ENCODE measurements around the gene STXBP5. TPM values are rescaled to one million over a fixed set of nuclear protein-coding genes. Genes with fewer than 3 reads are reported as not detected.

Gene STXBP5
- total RNA-seq, 2 experiments from 2014 or later, result 20.2 to 21.5 TPM

DNA sequence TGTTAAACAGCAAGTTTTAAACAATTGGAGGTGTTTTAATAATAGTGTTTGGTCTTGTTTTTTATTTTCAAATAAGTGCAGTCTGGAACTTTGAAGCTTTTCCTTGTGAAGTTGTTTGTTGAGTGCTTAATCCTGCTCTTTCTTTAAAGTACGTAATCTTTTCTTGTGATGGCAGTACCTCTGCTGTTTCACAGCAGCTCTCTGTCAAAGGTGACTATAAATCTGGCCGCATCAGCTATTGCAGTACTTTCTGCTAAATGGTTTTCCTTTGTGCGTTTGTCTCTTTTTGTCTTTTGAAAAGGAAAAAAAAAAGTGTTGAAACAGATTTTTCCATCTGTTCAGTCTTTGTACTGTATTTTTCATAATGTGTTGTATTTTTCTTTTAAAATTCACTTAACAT is 12.7 kb downstream of the STXBP5 start:
- Mint-ChIP-seq H3K9me3 (no peaks in the 10 kb centered on the region), H3K36me3 (peaks cover 14% of the 10 kb centered on the region), H3K4me1 (ENCODE audit: low read depth) (peaks cover 23% of the 10 kb centered on the region), H3K4me3 (no peak overlapping the region), H3K27me3 (no peaks in the 10 kb centered on the region), H3K27ac (no peak overlapping the region)
- intact Hi-C loops (cut with micrococcal nuclease), result no loop called here
- CTCF ChIA-PET, result interaction anchor here (0.8 kb wide), 1 partner anchor 12 kb away, joined by 3 read pairs; no protein-coding TSS in a partner anchor
- no peak for DNase-seq
- POLR2A ChIA-PET, result no interaction called here

DNA sequence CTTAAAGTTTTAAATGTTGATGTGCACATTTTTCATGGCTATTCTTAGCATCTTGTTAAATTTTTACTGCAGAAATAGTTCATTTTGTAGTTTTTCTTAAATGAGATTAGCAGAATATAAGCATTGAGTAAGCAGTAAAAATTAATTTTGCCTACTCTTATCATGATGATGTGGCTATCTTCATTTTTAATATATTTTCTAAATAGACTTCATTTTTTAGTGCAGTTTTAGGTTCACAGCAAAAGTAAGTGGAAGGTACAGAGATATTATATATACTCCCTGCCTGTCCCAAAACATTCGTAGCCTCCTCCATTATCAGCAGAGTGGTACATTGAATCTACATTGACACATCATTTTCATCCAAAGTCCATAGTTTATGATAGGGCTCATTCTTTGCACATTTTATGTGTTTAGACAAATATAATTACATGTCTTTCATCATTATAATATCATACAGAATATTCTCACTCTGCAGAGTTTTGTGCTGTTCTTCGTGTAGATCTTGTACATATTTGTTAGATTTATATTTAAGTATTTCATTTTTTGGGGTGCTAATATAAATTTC is 13.7 kb downstream of the STXBP5 start:
- ChIA-PET CTCF (no interaction called here), POLR2A (no interaction called here)
- Mint-ChIP-seq H3K27ac (no peak overlapping the region), H3K4me1 (ENCODE audit: low read depth) (peaks cover 32% of the 10 kb centered on the region), H3K4me3 (no peak overlapping the region), H3K9me3 (no peaks in the 10 kb centered on the region), H3K36me3 (peaks cover 22% of the 10 kb centered on the region), H3K27me3 (no peaks in the 10 kb centered on the region)
- intact Hi-C loops (cut with micrococcal nuclease), result no loop called here
- DNase-seq, result no peak

DNA sequence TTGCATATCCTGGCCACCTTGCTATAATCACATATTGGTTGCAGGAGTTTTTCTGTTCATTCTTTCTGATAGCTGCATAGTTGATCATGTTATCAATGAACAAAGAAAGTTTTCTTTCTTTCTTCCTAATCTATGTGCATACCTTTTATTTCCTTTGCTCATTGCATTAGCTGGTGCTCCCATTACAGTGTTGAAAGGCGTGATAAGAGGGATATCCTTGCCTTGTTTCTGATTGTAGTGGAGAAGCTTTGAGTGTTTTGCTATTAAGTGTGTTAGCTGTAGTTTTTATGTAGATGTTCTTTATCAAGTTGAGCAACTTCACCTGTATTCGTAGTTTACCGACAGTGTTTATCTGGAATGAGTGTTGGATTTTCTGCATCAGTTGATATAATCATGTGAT is 14.6 kb downstream of the STXBP5 start:
- H3K36me3 Mint-ChIP-seq, result peaks cover 28% of the 10 kb centered on the region
- ChIA-PET POLR2A (no interaction called here), CTCF (no interaction called here)
- H3K27me3 Mint-ChIP-seq, result no peaks in the 10 kb centered on the region
- no peak overlapping the region for H3K4me3 Mint-ChIP-seq
- intact Hi-C loops (cut with micrococcal nuclease), result no loop called here
- no peaks in the 10 kb centered on the region for H3K9me3 Mint-ChIP-seq
- no peak overlapping the region for H3K27ac Mint-ChIP-seq
- peaks cover 29% of the 10 kb centered on the region for H3K4me1 Mint-ChIP-seq (ENCODE audit: low read depth)
- DNase-seq, result no peak

DNA sequence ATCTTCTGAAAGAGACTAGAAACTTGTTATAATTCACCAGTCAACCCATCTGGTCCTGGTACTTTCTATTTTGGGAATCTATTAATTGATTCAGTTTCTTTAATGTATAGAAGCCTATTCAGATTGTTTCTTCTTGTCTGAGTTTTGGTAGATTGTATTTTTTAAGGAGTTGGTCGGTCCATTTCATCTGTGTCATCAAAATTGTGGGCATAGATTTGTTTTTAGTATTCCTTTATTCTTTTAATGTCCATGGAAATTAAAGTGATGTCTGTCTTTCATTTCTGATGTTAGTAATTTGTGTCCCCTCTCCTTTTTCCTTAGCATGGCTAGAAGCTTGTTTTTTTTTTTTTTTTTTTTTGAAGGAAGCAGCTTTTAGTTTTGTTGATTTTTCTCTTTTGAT is 15.2 kb downstream of the STXBP5 start:
- Mint-ChIP-seq H3K27ac (no peak overlapping the region), H3K4me1 (ENCODE audit: low read depth) (peaks cover 29% of the 10 kb centered on the region), H3K27me3 (no peaks in the 10 kb centered on the region), H3K4me3 (no peak overlapping the region), H3K9me3 (no peaks in the 10 kb centered on the region), H3K36me3 (peaks cover 31% of the 10 kb centered on the region)
- intact Hi-C loops (cut with micrococcal nuclease), result no loop called here
- no peak for DNase-seq
- POLR2A ChIA-PET, result no interaction called here
- CTCF ChIA-PET, result no interaction called here

DNA sequence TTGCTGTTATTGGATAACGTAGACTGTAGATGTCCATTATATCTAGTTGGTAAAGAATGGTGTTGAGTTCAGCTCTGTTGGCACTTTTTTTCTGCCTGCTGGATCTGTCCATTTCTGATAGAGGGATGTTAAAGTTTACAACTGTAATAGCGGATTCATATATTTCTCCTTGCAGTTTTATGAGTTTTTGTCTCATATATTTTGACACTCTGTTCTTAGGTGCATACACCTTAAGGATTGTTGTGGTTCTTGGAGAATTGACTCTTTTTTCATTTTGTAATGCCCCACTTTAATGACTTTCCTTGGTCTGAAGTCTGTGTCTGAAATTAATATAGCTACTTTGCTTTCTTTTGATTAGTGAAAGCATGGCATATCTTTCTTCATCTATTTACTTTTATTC is 16.1 kb downstream of the STXBP5 start:
- POLR2A ChIA-PET, result no interaction called here

DNA sequence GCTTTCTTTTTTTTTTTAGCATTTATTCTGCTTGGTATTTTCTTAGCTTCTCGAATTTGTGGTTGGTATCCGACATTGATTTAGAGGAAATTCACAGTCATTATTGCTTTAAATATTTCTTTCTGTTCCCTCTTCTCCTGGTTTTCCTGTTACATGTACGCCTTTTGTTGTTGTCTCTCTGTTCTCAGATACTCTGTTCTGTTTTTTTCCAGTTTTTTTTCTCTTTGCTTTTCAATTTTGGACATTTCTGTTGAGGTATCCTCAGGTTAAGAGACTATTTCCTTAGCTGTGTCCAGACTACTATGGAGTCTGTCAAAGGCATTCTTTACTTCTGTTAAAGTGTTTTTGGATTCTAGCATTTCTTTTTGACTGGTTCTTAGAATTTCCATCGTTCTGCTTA is 17.5 kb downstream of the STXBP5 start:
- Mint-ChIP-seq H3K4me3 (no peak overlapping the region), H3K27me3 (no peaks in the 10 kb centered on the region), H3K9me3 (no peaks in the 10 kb centered on the region), H3K4me1 (ENCODE audit: low read depth) (peaks cover 32% of the 10 kb centered on the region), H3K36me3 (peaks cover 39% of the 10 kb centered on the region), H3K27ac (no peak overlapping the region)
- ChIA-PET CTCF (no interaction called here), POLR2A (no interaction called here)
- intact Hi-C loops (cut with micrococcal nuclease), result no loop called here
- no peak for DNase-seq

More for the DNA sequence above, 16.1 kb downstream of the STXBP5 start:
- intact Hi-C loops (cut with micrococcal nuclease), result no loop called here
- CTCF ChIA-PET, result no interaction called here
- H3K4me1 Mint-ChIP-seq (ENCODE audit: low read depth), result peaks cover 29% of the 10 kb centered on the region
- H3K9me3 Mint-ChIP-seq, result no peaks in the 10 kb centered on the region
- no peak overlapping the region for H3K4me3 Mint-ChIP-seq
- H3K36me3 Mint-ChIP-seq, result peaks cover 35% of the 10 kb centered on the region
- H3K27ac Mint-ChIP-seq, result no peak overlapping the region
- H3K27me3 Mint-ChIP-seq, result no peaks in the 10 kb centered on the region
- DNase-seq, result no peak

DNA sequence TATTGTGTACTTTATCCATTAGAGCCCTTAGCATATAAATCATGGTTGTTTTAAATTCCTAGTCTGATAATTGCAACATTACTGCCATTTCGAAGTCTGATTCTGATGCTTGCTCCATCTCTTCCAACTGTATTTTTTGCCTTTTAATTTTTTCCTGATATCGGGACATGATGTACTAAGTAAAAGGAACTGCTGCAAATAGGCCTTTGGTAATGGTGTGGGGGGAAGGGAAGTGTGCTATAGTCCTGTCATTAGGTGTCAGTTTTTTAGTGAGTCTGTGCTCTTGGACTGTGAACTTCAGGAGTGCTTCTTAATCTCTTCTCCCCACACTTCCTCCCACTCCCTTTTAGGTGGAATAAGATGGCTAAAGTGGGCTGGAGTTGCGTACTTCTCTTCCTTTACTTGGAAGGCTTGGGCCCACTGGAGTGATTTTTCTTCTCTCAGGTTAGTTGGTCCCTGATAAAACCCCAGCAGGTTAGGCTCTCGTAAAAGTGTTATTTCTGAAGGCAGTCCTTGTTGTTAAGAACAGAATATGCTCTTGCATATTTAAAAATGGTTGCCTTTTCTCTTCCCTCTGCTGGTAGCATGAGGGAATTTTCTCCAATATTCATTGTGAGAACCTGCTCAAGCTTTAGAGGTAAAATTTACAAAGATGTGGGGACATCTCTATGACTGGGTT is 18.1 kb downstream of the STXBP5 start:
- no peaks in the 10 kb centered on the region for H3K9me3 Mint-ChIP-seq
- H3K27ac Mint-ChIP-seq, result no peak overlapping the region
- ChIA-PET CTCF (no interaction called here), POLR2A (no interaction called here)
- peaks cover 39% of the 10 kb centered on the region for H3K36me3 Mint-ChIP-seq
- no peaks in the 10 kb centered on the region for H3K27me3 Mint-ChIP-seq
- DNase-seq, result no peak
- no peak overlapping the region for H3K4me3 Mint-ChIP-seq
- intact Hi-C loops (cut with micrococcal nuclease), result no loop called here
- peaks cover 37% of the 10 kb centered on the region for H3K4me1 Mint-ChIP-seq (ENCODE audit: low read depth)

DNA sequence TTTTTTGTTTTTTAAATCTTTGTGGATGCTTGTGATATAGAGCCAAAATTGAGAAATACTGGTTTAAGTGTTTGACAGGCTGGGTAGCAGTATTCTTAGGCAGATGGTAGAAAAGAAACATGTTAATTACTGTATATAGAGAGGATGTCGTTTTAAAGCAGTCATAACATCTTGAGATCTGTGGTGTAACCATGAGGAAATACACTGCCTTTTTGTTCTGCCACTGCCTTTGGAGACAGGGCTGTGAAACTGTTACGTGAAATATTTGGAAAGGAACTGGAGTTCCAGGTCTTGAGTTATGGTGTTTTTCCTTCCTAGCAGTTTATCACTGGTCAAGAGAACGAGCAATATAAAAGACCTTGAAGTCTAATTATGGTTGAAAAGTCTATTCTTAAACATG is 19.5 kb downstream of the STXBP5 start:
- Mint-ChIP-seq H3K36me3 (peaks cover 36% of the 10 kb centered on the region), H3K4me3 (no peak overlapping the region), H3K9me3 (no peaks in the 10 kb centered on the region), H3K27me3 (no peaks in the 10 kb centered on the region), H3K27ac (no peak overlapping the region), H3K4me1 (ENCODE audit: low read depth) (peaks cover 47% of the 10 kb centered on the region)
- ChIA-PET POLR2A (no interaction called here), CTCF (no interaction called here)
- intact Hi-C loops (cut with micrococcal nuclease), result no loop called here
- DNase-seq, result no peak

DNA sequence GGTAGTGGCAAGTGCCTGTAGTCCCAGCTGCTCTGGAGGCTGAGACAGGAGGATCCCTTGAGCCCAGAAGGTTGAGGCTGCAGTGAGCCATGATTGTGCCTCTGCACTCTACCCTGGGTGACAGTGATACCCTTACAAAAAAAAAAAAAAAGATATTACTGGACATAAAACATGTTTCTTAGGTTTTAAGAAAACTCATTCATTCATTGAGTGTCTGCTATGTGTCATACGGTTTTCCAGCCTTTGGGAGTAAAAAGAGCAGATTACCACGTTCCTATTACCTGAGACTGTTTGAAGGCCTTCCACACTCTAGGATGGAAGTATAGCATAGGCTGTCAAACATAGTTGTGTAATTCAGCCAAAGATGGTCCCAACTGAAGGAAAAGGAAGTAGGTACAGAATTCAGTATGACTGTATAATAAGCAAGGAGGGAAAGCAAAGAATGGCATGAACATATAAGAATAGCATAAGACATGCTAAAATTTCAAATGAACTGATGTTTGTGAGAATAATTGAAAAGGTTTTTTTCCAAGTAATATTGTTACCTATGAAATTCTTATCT is 22.0 kb downstream of the STXBP5 start:
- POLR2A ChIA-PET, result no interaction called here
- CTCF ChIA-PET, result no interaction called here
- H3K27ac Mint-ChIP-seq, result no peak overlapping the region

DNA sequence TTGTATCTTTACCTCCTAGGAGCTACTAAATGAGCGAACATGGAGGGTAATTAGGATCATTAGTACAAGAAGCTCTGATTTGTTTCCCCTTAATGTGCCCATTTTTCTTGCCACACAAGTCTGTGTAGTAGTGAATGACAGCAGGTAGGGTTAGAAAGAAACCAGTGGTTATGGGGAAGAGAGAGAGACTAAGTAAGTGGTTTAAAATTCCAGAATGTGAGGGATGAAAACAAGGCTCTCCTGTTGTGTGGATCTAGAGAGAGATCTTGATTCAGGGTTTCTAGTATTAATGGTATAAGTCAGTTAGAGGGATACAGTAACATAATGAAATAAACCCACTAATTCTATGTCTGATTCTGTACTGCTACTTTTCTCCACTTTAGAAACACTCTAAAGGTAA is 22.7 kb downstream of the STXBP5 start:
- ChIA-PET CTCF (no interaction called here), POLR2A (no interaction called here)
- H3K4me3 Mint-ChIP-seq, result no peak overlapping the region
- no peaks in the 10 kb centered on the region for H3K9me3 Mint-ChIP-seq
- H3K27ac Mint-ChIP-seq, result no peak overlapping the region
- DNase-seq, result no peak
- H3K27me3 Mint-ChIP-seq, result no peaks in the 10 kb centered on the region
- H3K4me1 Mint-ChIP-seq (ENCODE audit: low read depth), result peaks cover 29% of the 10 kb centered on the region
- intact Hi-C loops (cut with micrococcal nuclease), result no loop called here
- H3K36me3 Mint-ChIP-seq, result peaks cover 28% of the 10 kb centered on the region

More for the DNA sequence above, 22.0 kb downstream of the STXBP5 start:
- Mint-ChIP-seq H3K36me3 (peaks cover 32% of the 10 kb centered on the region), H3K27me3 (no peaks in the 10 kb centered on the region), H3K9me3 (no peaks in the 10 kb centered on the region), H3K4me3 (no peak overlapping the region), H3K4me1 (ENCODE audit: low read depth) (peaks cover 34% of the 10 kb centered on the region)
- no peak for DNase-seq
- intact Hi-C loops (cut with micrococcal nuclease), result no loop called here

DNA sequence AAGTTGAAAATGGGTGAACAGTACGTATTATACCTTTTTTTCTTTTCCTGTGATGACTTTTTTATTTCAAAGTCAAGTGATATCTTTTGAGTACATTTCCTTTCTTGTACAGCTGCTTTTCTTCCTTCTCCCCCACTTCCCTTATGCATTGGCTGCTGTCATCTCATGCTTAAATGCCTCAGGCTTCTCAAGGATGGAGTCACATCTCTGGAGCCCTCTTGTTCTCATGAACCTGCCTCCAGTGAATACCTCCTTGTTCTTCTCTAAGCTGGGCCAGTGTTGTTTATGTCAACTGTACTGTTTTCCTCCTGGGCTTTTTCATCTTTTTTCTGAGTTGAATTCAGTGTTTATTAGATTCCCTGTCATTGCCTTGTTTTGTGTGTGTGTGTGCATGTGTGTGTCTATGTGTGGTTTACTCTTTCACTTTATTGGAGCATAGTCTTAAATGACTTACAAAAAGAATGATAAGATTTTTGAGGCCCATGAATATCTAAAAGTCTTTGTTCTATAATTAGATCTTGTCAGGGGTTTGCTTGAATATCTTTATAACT is 23.6 kb downstream of the STXBP5 start:
- CTCF ChIA-PET, result no interaction called here
- Mint-ChIP-seq H3K27ac (no peak overlapping the region), H3K9me3 (no peaks in the 10 kb centered on the region), H3K4me3 (no peak overlapping the region), H3K4me1 (ENCODE audit: low read depth) (peaks cover 20% of the 10 kb centered on the region), H3K27me3 (no peaks in the 10 kb centered on the region), H3K36me3 (peaks cover 20% of the 10 kb centered on the region)
- POLR2A ChIA-PET, result no interaction called here
- intact Hi-C loops (cut with micrococcal nuclease), result no loop called here
- no peak for DNase-seq

DNA sequence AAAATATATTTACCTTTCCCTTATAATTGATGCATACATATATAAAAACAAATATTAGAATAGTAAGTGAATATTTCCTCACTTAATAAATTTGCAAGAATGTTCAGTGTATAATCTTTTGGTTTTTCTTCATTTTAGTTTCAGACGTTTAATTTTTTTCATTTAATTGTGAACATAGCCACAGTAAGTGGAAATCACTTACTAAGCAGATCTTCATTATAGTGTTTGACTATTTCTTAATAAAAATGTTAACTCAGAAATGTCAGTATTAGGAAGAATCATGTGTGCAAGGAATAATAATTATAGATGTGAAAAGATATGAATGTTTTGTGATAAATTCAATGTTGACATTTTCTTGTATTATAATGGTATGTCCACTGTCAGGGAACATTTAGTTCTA is 27.4 kb downstream of the STXBP5 start:
- Mint-ChIP-seq H3K4me3 (no peak overlapping the region), H3K36me3 (peaks cover 12% of the 10 kb centered on the region), H3K27ac (no peak overlapping the region), H3K27me3 (no peaks in the 10 kb centered on the region), H3K9me3 (no peaks in the 10 kb centered on the region), H3K4me1 (ENCODE audit: low read depth) (peaks cover 19% of the 10 kb centered on the region)
- no peak for DNase-seq
- CTCF ChIA-PET, result no interaction called here
- POLR2A ChIA-PET, result no interaction called here
- intact Hi-C loops (cut with micrococcal nuclease), result no loop called here

DNA sequence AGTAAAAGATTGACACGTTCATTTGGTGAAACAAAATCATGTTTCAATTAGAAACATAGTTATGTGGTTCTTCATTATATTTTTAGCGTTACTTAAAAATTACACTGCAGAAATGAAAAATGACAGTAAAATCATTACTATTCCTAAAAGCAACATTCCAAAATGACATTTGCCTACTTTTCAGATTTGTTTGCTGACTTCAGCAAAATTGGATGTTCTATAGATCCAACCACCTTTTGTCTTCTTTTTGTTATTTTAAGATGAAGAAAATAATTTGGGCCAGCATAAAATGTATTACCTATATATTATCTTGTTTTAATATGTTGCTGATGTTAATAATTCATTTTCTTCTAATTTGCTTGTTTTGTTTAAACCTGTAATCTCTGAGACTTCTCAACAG is 30.5 kb downstream of the STXBP5 start:
- Mint-ChIP-seq H3K4me3 (no peak overlapping the region), H3K27ac (no peak overlapping the region), H3K36me3 (peaks cover 18% of the 10 kb centered on the region), H3K9me3 (no peaks in the 10 kb centered on the region), H3K27me3 (no peaks in the 10 kb centered on the region), H3K4me1 (ENCODE audit: low read depth) (peaks cover 4% of the 10 kb centered on the region)
- CTCF ChIA-PET, result no interaction called here
- no peak for DNase-seq
- POLR2A ChIA-PET, result no interaction called here
- intact Hi-C loops (cut with micrococcal nuclease), result no loop called here

All from activated CD4-positive, alpha-beta memory T cell treated with anti-CD3 and anti-CD28 coated beads for 36 hours (primary cell).